Mesenchymal stem cell (in vitro differentiated cells and primary cell): ENCODE data around the gene PIGZ.

Source experiments
- DNase-seq: peaks from one replicate; pipeline ENCODE4 v3.0.0-alpha.2; 2013
- H2AFZ ChIP-seq: one replicate; pipeline ENCODE4 v1.6.1; 2013; ENCODE audit warnings: low read depth, mild to moderate bottlenecking, control low read depth, inconsistent platforms, low read length, moderate library complexity
- H2AK5ac ChIP-seq: 2 replicates; pipeline ENCODE4 v1.6.1; 2013; ENCODE audit warnings: low read length, moderate library complexity, mild to moderate bottlenecking, inconsistent platforms; ENCODE audit not compliant: severe bottlenecking
- H2BK120ac ChIP-seq: one replicate; pipeline ENCODE4 v1.6.1; 2013; ENCODE audit warnings: low read depth, mild to moderate bottlenecking, inconsistent platforms, low read length, moderate library complexity
- H2BK12ac ChIP-seq, 2 experiments: one replicate each; pipeline ENCODE4 v1.6.1; 2013; ENCODE audit warnings: inconsistent platforms in 2 of 2, low read length in 2 of 2, mild to moderate bottlenecking in 2 of 2, moderate library complexity in 2 of 2, control low read depth in 1 of 2
- H2BK15ac ChIP-seq: one replicate; pipeline ENCODE4 v1.6.1; 2013; ENCODE audit warnings: mild to moderate bottlenecking, low read depth, inconsistent platforms; ENCODE audit not compliant: poor library complexity, severe bottlenecking
- H2BK5ac ChIP-seq: 2 replicates; pipeline ENCODE4 v1.6.1; 2013; ENCODE audit warnings: low read depth, mild to moderate bottlenecking, low read length, control low read depth, inconsistent platforms; ENCODE audit not compliant: poor library complexity, severe bottlenecking
- H3K14ac ChIP-seq, 2 experiments: one replicate each; pipeline ENCODE4 v1.6.1; 2013; ENCODE audit warnings: inconsistent platforms in 2 of 2, low read length in 2 of 2, control low read depth in 1 of 2, mild to moderate bottlenecking in 1 of 2, moderate library complexity in 1 of 2
- H3K18ac ChIP-seq, 2 experiments: one replicate each; pipeline ENCODE4 v1.6.1; 2013; ENCODE audit warnings: inconsistent platforms in 2 of 2, low read length in 2 of 2, control low read depth in 1 of 2, low read depth in 1 of 2, mild to moderate bottlenecking in 1 of 2
- H3K23ac ChIP-seq, 2 experiments: one replicate each; pipeline ENCODE4 v1.6.1; 2013; ENCODE audit warnings: inconsistent platforms in 2 of 2, low read length in 2 of 2, mild to moderate bottlenecking in 2 of 2, moderate library complexity in 2 of 2, control low read depth in 1 of 2
- H3K27ac ChIP-seq: 2 replicates; pipeline ENCODE4 v1.5.1; 2013; ENCODE audit warnings: mild to moderate bottlenecking, moderate library complexity, low read length, control low read depth, inconsistent platforms; ENCODE audit not compliant: poor library complexity, severe bottlenecking
- H3K27me3 ChIP-seq, 2 experiments: 2 replicates each; pipeline versions ENCODE4 v1.6.1 to v1.7.0; 2013; ENCODE audit warnings: low read length in 2 of 2, mild to moderate bottlenecking in 2 of 2, moderate library complexity in 2 of 2, control low read depth in 1 of 2, inconsistent platforms in 1 of 2; ENCODE audit not compliant: control insufficient read depth in 1 of 2, insufficient read depth in 1 of 2
- H3K36me3 ChIP-seq, 2 experiments: 2 replicates each; pipeline versions ENCODE4 v1.6.1 to v1.7.0; 2013; ENCODE audit warnings: low read length in 2 of 2, control low read depth in 1 of 2, inconsistent platforms in 1 of 2, low read depth in 1 of 2, mild to moderate bottlenecking in 1 of 2; ENCODE audit not compliant: insufficient read depth in 2 of 2, control insufficient read depth in 1 of 2
- H3K4ac ChIP-seq, 2 experiments: one replicate each; pipeline ENCODE4 v1.6.1; 2013; ENCODE audit warnings: inconsistent platforms in 2 of 2, low read length in 2 of 2, mild to moderate bottlenecking in 2 of 2, moderate library complexity in 2 of 2, control low read depth in 1 of 2, low read depth in 1 of 2
- H3K4me1 ChIP-seq: 2 replicates; pipeline ENCODE4 v1.6.1; 2013; ENCODE audit warnings: low read depth, low read length, control low read depth; ENCODE audit not compliant: control insufficient read depth, insufficient read depth
- H3K4me2 ChIP-seq: 2 replicates; pipeline ENCODE4 v1.6.1; 2013; ENCODE audit warnings: low read length, mild to moderate bottlenecking, inconsistent platforms; ENCODE audit not compliant: poor library complexity, severe bottlenecking
- H3K4me3 ChIP-seq, 2 experiments: 2 replicates each; pipeline versions ENCODE4 v1.5.1 to v1.7.0; 2013; ENCODE audit warnings: low read length in 2 of 2, mild to moderate bottlenecking in 2 of 2, control low read depth in 1 of 2, low read depth in 1 of 2; ENCODE audit not compliant: insufficient read depth in 1 of 2
- H3K79me1 ChIP-seq: replicated peaks from 2 replicates; pipeline ENCODE4 v1.6.1; 2013; ENCODE audit warnings: mild to moderate bottlenecking, control low read depth, low read length, inconsistent platforms; ENCODE audit not compliant: poor library complexity, severe bottlenecking
- H3K9ac ChIP-seq: 2 replicates; pipeline ENCODE4 v1.7.0; 2013; ENCODE audit warnings: mild to moderate bottlenecking, low read length, moderate library complexity
- H3K9me3 ChIP-seq: 2 replicates; pipeline ENCODE4 v1.7.0; 2013; ENCODE audit warnings: mild to moderate bottlenecking, low read length; ENCODE audit not compliant: control insufficient read depth
- H4K8ac ChIP-seq: one replicate; pipeline ENCODE4 v1.6.1; 2013; ENCODE audit warnings: inconsistent platforms, mild to moderate bottlenecking, low read length, moderate library complexity
- H4K91ac ChIP-seq: one replicate; pipeline ENCODE4 v1.6.1; 2013; ENCODE audit warnings: mild to moderate bottlenecking, low read length, inconsistent platforms
- WGBS: methylation state at CpG from one replicate; pipeline ENCODE4 v1.1.7; 2013; ENCODE audit warnings: mixed read lengths; 5-methylcytosine and 5-hydroxymethylcytosine counted together

The PIGZ gene

DNA sequence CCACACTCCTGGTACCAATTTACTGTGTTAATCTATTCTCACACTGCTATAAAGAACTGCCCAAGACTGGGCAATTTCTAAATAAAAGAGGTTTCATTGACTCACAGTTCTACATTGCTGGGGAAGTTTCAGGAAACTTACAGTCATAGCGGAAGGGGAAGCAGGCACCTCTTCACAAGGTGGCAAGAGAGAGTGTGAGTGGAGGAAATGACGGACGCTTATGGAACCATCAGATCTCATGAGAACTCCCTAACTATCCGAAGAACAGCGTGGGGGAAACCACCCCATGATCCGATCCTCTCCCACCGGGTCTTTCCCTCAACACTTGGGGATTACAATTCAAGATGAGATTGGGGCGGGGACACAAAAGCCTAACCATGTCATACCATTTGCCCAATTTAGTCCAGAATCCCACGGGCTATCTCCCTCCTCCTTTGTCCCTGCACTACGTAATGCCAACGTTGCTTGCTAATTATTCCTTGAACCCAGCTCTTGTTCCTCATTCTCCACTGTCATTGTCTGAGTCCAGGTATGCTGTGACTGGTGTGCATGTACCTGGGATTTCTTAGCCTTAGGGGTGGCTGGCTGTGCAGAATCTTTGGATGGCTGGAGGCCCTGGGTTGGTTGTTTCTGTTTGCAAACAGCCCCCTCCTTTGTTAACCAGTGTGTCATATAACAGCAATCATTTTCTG is 3.4 kb downstream of the PIGZ start:
- Histone ChIP-seq H2BK5ac (no peak overlapping the region), H2AK5ac (no peak overlapping the region), H3K9me3 (no peaks in the 10 kb centered on the region), H3K9ac (no peak overlapping the region), H3K36me3 (peaks cover 0 to 3% of the 10 kb centered on the region in 2 experiments), H3K4me3 (no peak overlapping the region), H2BK12ac (no peak overlapping the region), H2AFZ (no peak overlapping the region), H3K18ac (no peak overlapping the region), H4K8ac (no peak overlapping the region), H3K23ac (no peak overlapping the region), H3K4me2 (no peak overlapping the region), H3K27ac (no peak overlapping the region), H4K91ac (no peak overlapping the region), H3K4ac (no peak overlapping the region), H3K27me3 (no peaks in the 10 kb centered on the region), H3K4me1 (peaks cover 17% of the 10 kb centered on the region), H3K79me1 (no peaks in the 10 kb centered on the region), H2BK15ac (no peak overlapping the region), H2BK120ac (no peak overlapping the region), H3K14ac (no peak overlapping the region)
- no peak for DNase-seq
- 84% methylated on average over 11 of the region's 11 CpGs for WGBS

GRCh38 chr3:196963631-196963953 is 5.0 kb downstream of the PIGZ start:
- H4K91ac ChIP-seq = no peak overlapping the region
- no peak overlapping the region for H2BK120ac ChIP-seq
- peaks cover 6% of the 10 kb centered on the region for H3K4me1 ChIP-seq
- H4K8ac ChIP-seq = no peak overlapping the region
- no peak overlapping the region for H2AFZ ChIP-seq
- H3K27ac ChIP-seq = no peak overlapping the region
- no peak overlapping the region for H2AK5ac ChIP-seq
- H3K4me2 ChIP-seq = no peak overlapping the region
- H2BK15ac ChIP-seq = no peak overlapping the region
- H3K27me3 ChIP-seq = peaks cover 0 to 4% of the 10 kb centered on the region in 2 experiments
- DNase-seq = no peak
- no peak overlapping the region for H3K23ac ChIP-seq
- H3K9ac ChIP-seq = no peak overlapping the region
- H2BK12ac ChIP-seq = no peak overlapping the region
- H3K4ac ChIP-seq = no peak overlapping the region
- H3K18ac ChIP-seq = no peak overlapping the region
- H3K14ac ChIP-seq = no peak overlapping the region
- no peaks in the 10 kb centered on the region for H3K9me3 ChIP-seq
- H2BK5ac ChIP-seq = no peak overlapping the region
- WGBS = 61% methylated on average over 2 of the region's 2 CpGs
- H3K79me1 ChIP-seq = no peaks in the 10 kb centered on the region
- H3K4me3 ChIP-seq = no peak overlapping the region
- peaks cover 0 to 3% of the 10 kb centered on the region in 2 experiments for H3K36me3 ChIP-seq

- no peak for DNase-seq
- 87% methylated on average over 9 of the region's 10 CpGs for WGBS
- Histone ChIP-seq H4K91ac (no peak overlapping the region), H3K36me3 (peaks cover 0 to 3% of the 10 kb centered on the region in 2 experiments), H3K4me1 (peaks cover 2% of the 10 kb centered on the region), H3K23ac (no peak overlapping the region), H3K4me3 (no peak overlapping the region), H3K4me2 (no peak overlapping the region), H2BK120ac (no peak overlapping the region), H3K9ac (no peak overlapping the region), H3K18ac (no peak overlapping the region), H2AK5ac (no peak overlapping the region), H2BK5ac (no peak overlapping the region), H4K8ac (no peak overlapping the region), H3K27ac (no peak overlapping the region), H3K4ac (no peak overlapping the region), H2BK15ac (no peak overlapping the region), H3K79me1 (no peaks in the 10 kb centered on the region), H3K14ac (no peak overlapping the region), H3K9me3 (no peaks in the 10 kb centered on the region), H2AFZ (no peak overlapping the region), H2BK12ac (no peak overlapping the region), H3K27me3 (peaks cover 0 to 4% of the 10 kb centered on the region in 2 experiments)
Measured at GRCh38 chr3:196962930-196963630, 5.6 kb downstream of the PIGZ start.

GRCh38 chr3:196962108-196962929 is 6.3 kb downstream of the PIGZ start:
- H2AK5ac ChIP-seq = no peak overlapping the region
- no peaks in the 10 kb centered on the region for H3K79me1 ChIP-seq
- H3K4me3 ChIP-seq = no peak overlapping the region
- no peak overlapping the region for H2BK15ac ChIP-seq
- no peak overlapping the region for H3K4me2 ChIP-seq
- H3K4me1 ChIP-seq = no peaks in the 10 kb centered on the region
- H2AFZ ChIP-seq = no peak overlapping the region
- H2BK5ac ChIP-seq = no peak overlapping the region
- H3K9ac ChIP-seq = no peak overlapping the region
- no peak overlapping the region for H4K8ac ChIP-seq
- H2BK12ac ChIP-seq = no peak overlapping the region
- no peak overlapping the region for H4K91ac ChIP-seq
- no peak overlapping the region for H3K27ac ChIP-seq
- peaks cover 0 to 4% of the 10 kb centered on the region in 2 experiments for H3K27me3 ChIP-seq
- H3K36me3 ChIP-seq = peaks cover 0 to 3% of the 10 kb centered on the region in 2 experiments
- DNase-seq = no peak
- H3K14ac ChIP-seq = no peak overlapping the region
- 82% methylated on average over 8 of the region's 9 CpGs for WGBS
- no peak overlapping the region for H2BK120ac ChIP-seq
- H3K9me3 ChIP-seq = no peaks in the 10 kb centered on the region
- no peak overlapping the region for H3K4ac ChIP-seq
- no peak overlapping the region for H3K23ac ChIP-seq
- H3K18ac ChIP-seq = no peak overlapping the region
